Measurements from ENCODE around the gene GFM1.

GFM1 gene

DNA sequence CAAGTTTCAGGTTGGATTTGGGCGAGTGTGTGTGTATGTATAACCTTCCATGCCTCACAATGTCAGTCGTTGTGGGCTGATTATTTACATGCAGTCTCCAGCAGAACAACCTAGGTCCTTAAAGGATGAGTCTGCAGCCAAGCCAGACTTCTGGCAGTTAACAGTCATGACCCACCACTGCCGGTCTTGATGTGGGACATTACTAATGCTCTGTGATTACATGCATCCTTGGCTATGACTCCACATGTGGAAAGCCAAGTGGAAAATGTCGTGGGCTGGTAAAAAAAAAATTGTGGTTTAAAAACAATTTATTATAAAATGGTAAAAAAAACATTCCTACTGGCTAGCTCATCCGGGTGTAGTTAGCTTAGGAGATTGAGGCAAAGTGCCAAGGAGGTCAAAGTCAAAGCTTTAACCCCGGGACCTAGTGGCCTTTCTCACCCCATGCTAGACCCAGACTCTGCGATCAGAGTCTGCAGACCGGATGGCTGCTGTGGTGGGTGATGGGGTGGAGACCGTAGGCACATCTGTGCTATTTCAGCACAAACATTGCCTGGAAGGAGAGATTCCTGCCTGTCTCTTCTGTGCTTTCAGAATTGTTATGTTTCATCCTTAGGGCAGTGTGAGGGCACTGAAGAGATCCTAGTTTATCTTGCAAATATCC lies 81.2 kb downstream of the GFM1 start:
- TF ChIP-seq, protein P1, sequence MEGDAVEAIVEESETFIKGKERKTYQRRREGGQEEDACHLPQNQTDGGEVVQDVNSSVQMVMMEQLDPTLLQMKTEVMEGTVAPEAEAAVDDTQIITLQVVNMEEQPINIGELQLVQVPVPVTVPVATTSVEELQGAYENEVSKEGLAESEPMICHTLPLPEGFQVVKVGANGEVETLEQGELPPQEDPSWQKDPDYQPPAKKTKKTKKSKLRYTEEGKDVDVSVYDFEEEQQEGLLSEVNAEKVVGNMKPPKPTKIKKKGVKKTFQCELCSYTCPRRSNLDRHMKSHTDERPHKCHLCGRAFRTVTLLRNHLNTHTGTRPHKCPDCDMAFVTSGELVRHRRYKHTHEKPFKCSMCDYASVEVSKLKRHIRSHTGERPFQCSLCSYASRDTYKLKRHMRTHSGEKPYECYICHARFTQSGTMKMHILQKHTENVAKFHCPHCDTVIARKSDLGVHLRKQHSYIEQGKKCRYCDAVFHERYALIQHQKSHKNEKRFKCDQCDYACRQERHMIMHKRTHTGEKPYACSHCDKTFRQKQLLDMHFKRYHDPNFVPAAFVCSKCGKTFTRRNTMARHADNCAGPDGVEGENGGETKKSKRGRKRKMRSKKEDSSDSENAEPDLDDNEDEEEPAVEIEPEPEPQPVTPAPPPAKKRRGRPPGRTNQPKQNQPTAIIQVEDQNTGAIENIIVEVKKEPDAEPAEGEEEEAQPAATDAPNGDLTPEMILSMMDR (IDR thresholded peaks at IDR 0.05; ENCODE audit: low read depth, low read length, missing control alignments), result no peak
- no peak overlapping the region for H3K4me3 ChIP-seq (ENCODE audit: low read depth, low read length)
- no peak for DNase-seq (ENCODE audit: low read depth)

DNA sequence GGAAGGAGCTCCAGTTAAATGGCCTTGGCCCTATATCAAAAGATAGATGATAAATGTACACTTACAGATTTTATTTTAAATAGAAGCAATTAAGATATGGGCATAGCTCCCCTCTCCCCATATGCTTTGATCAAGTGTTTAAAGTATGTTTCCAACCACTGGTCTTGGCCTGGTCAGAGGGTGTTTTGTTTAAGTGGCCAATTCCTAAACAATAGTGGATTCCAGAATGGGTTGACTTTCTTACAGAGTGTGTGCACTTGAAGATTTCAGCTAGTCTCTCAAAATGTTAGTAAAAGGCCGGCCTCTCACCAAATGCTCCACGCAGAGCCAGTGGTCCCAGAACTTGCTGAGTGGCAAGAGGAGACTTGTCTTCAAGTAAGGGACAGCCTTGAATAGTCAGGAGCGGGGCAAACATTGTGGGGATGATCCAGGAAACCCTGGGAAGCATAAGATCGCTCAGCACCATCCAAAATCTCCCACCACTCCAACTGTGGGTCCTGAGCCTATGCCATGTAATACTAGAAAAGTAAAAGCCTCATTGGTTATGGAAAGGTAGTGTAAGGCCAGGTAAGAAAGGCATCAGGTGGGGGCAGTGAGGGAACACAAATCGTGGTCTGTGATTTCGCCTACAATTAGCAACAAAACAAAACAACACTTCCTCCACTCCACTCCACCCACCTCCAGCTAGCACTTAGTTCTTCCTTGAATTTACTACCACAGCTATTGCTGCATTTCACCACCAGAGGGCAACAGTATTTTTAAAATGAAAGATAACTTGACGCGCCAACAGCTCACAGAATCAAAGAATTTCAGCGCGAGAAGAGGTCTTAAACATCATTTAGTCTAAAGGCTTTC lies 83.1 kb downstream of the GFM1 start:
- no peak overlapping the region for H3K4me3 ChIP-seq (ENCODE audit: low read depth, low read length)
- DNase-seq (ENCODE audit: low read depth), result peak; percentile 39
- TF ChIP-seq, protein P1 (IDR thresholded peaks at IDR 0.05; ENCODE audit: low read depth, low read length, missing control alignments), result peak; percentile 74

DNA sequence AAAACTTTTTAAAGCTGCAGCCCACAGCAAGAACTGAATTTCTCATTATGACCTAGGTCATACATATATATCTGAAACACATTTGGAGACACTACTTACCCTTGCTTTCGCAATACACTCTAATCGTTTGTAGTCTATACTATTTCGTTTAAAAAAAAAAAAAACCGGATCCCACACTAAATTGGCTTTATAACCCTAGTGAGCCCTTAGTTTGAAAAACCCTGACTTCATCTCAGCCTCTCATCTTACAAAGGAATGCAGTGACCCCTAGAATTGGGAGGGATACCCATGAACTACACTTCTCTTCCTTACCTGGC lies 83.7 kb downstream of the GFM1 start:
- DNase-seq (ENCODE audit: low read depth), result no peak
- TF ChIP-seq, protein P1 (IDR thresholded peaks at IDR 0.05; ENCODE audit: low read depth, low read length, missing control alignments), result no peak
- H3K4me3 ChIP-seq (ENCODE audit: low read depth, low read length), result no peak overlapping the region

DNA sequence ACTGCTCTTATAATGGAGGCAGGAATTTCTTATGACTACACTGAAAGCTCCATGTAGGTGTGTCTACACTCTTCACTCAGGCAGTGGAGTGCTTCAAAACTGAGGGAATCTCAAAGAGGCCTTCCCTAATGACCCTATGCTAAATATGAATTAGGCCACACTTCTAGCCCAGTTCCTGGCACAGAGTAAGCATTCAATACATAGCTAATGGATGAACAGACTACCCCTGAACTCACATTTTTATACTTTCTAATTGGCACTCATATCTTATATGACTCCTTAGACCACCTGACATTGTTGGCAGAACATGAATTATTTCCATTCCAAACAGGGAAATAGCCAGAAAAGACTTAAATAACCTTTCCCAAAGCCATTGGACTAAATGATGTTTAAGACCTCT lies 84.5 kb downstream of the GFM1 start:
- TF ChIP-seq, protein P1 (IDR thresholded peaks at IDR 0.05; ENCODE audit: low read depth, low read length, missing control alignments), result no peak
- H3K4me3 ChIP-seq (ENCODE audit: low read depth, low read length), result no peak overlapping the region
- DNase-seq (ENCODE audit: low read depth), result no peak

DNA sequence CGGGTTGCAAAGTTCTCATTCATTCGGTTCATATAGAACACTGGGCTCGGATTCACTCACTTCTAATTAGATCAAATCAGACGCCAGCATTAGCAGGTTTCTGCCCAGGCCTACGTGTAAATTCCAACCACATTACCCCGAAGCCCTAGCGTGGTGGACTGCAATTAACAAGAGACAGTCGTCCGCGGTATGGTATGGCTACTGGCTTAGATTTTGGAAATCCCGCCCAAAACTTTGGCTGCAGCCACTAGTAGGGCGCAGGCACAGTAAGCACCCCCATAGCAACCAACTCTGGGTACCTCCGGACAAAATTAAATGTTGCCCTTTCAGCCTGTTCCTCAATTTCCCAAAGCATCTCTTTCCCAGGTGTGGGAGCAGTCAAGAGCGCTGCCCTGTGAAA lies 87.2 kb downstream of the GFM1 start:
- TF ChIP-seq, protein P1 (IDR thresholded peaks at IDR 0.05; ENCODE audit: low read depth, low read length, missing control alignments), result no peak
- peak overlapping the region; percentile 51 for H3K4me3 ChIP-seq (ENCODE audit: low read depth, low read length)
- no peak for DNase-seq (ENCODE audit: low read depth)

DNA sequence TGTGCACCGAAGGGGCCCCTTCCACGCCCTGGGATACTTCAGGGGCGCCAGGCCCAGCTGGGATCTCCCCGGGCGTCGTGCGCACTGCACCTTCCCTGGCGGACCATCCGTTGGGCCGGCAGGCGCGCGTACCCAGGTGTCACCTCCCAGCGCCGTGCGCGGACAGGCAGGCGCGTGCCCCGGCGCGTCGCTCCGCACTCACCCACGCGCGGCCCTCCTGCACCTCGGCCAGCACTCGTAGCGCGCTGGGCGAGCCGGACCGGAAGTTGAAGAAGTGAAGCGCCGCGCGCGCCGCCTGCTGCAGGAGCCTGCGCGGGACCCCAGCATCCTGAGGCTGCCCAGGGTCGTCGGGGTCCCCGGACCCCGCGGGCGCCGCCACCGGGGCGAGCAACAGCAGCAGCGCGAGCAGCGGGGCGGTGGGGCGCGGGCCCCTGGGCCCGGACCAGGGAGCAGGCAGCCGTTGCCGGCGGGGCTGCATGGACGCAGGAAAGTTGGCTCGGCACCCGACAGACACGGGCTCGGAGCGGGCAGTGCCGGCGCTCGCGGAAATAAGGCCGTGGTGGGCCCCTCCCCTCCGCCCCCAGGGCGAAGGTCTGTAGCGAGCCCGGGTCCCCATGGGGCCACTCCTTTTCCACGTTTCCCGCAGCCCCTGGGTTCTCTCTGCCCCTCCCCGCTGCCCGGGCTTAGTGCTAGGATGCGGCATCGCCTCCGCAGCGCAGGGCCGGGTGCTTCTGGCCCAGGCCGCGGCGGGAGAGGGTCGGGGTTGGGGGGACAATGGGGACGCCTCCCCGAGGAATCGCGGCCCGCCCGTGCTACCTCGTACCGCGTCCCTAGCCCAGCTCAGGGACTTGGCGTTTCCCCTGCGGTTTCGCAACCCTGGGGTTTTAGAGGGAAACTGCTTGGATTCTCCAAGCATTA lies 87.9 kb downstream of the GFM1 start, which contains the start of gene RARRES1:
TSS of gene RARRES1 (minus strand) at position 520 of the 918 bp plus-strand sequence. CDS start at position 478, 42 bp downstream.
- peak within 1 kb of the TSS; percentile 51 for H3K4me3 ChIP-seq (ENCODE audit: low read depth, low read length)
- peak; percentile 3 for DNase-seq (ENCODE audit: low read depth)
- TF ChIP-seq, protein P1 (IDR thresholded peaks at IDR 0.05; ENCODE audit: low read depth, low read length, missing control alignments), result no peak
